GM23248 (cell line): Measurements from ENCODE around the gene NAT9.

ENCODE experiments used
- EZH2 ChIP-seq: fragments of 200-600 bp; sonication (generic); IDR thresholded peaks from 2 replicates; pipeline ENCODE4 v1.6.1; 2018; ENCODE audit warnings: antibody characterized with exemption, mild to moderate bottlenecking; ENCODE audit not compliant: insufficient read depth, poor library complexity, severe bottlenecking
- EZH2phosphoT487 ChIP-seq: fragments of 200-600 bp; sonication (generic); IDR thresholded peaks from 2 replicates; pipeline ENCODE4 v1.6.1; 2018; ENCODE audit warnings: antibody characterized with exemption, moderate library complexity, mild to moderate bottlenecking, low read depth; ENCODE audit not compliant: insufficient read depth

DNA sequence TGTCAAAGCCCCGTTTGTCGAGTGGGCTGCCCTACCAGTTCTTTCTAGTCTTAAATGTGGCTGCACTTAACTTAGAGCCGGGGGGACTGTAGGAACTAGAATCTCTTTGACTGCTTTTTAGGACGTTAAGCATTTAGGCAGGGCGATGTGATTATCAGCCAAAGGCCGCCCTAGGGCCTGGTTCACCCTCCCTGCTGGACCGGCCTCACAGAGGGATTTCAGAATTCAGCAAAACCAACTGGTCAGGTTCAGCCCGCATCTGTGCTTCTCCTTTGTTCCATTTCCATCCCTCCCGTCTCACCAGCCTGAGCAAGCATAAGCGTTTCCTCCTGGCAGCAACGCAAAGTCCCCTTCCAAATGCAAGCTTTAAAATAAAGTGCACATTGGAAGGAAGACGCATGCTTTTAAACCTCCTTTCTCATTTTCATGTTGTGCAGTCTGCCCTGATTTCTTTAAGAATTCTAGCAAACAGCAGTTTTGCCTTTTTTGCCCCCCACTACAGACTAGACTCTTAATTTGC is 16.5 kb upstream of the NAT9 start:
- TF ChIP-seq EZH2 (no peak), EZH2phosphoT487 (no peak)
